Activated naive CD4-positive, alpha-beta T cell treated with anti-CD3 and anti-CD28 coated beads for 36 hours (primary cell): Measurements from ENCODE around the gene PABPN1L. TPM values are rescaled to one million over a fixed set of nuclear protein-coding genes. Genes with fewer than 3 reads are reported as not detected.

Source experiments
- CTCF ChIA-PET: fragments of 350-600 bp; sonication (Branson Sonifier 250); formaldehyde crosslinking; loops from one replicate; lab custom pipeline; 2021; ENCODE audit warnings: antibody characterized with exemption; lab: Charles Lee
- DNase-seq: peaks from one replicate; pipeline ENCODE4 v3.0.0-alpha.2; 2020
- H3K27ac Mint-ChIP-seq: one replicate; pipeline ENCODE4 v1.8.0; 2021; ENCODE audit warnings: mild to moderate bottlenecking, mixed read lengths
- H3K27me3 Mint-ChIP-seq: one replicate; pipeline ENCODE4 v1.8.0; 2021; ENCODE audit warnings: low read depth, mixed read lengths
- H3K36me3 Mint-ChIP-seq: one replicate; pipeline ENCODE4 v1.8.0; 2021; ENCODE audit warnings: low read depth, mixed read lengths
- H3K4me1 Mint-ChIP-seq: one replicate; pipeline ENCODE4 v1.8.0; 2021; ENCODE audit warnings: low read depth, mixed read lengths
- H3K4me3 Mint-ChIP-seq: one replicate; pipeline ENCODE4 v1.8.0; 2021; ENCODE audit warnings: mild to moderate bottlenecking, moderate library complexity, mixed read lengths
- H3K9me3 Mint-ChIP-seq: one replicate; pipeline ENCODE4 v1.8.0; 2021; ENCODE audit warnings: mixed read lengths
- intact Hi-C: fragments of 100-400 bp; cut with micrococcal nuclease; formaldehyde crosslinking; loops from one replicate; pipeline ENCODE4 v1.15.1; 2023
- total RNA-seq, 2 experiments: library from RNA; stranded (reverse); gene quantifications; one replicate each; pipeline ENCODE4 v1.2.3, GENCODE V29; 2021

The PABPN1L gene
- total RNA-seq, 2 experiments from 2014 or later: not detected

DNA sequence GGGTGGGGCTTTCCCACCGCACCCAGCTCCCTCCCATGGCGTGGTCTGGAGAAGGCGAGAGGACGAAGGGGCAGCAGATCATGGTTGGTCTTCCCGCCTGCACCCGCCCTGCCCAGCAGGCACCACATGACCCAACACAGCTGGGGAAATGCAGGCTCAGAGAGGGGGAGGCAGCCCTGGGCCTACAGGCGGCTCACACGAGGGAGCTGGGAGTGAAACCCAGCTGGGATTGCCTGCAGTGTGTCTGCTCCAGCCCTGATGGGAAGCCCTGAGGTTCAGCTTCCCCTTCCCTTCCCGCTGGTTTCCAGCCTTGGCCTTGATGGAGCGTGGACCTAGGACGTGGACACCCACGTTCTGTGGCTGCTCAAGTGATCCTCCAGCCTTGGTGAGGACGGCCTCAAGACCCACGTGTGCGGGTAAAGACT, 20.0 kb upstream of the PABPN1L start:
- Mint-ChIP-seq H3K36me3 (no peaks in the 10 kb centered on the region), H3K4me3 (no peak overlapping the region), H3K4me1 (peaks cover 2% of the 10 kb centered on the region), H3K9me3 (no peaks in the 10 kb centered on the region), H3K27me3 (no peaks in the 10 kb centered on the region), H3K27ac (no peak overlapping the region)
- CTCF ChIA-PET: no interaction called here
- intact Hi-C loops: no loop called here
- no peak for DNase-seq

DNA sequence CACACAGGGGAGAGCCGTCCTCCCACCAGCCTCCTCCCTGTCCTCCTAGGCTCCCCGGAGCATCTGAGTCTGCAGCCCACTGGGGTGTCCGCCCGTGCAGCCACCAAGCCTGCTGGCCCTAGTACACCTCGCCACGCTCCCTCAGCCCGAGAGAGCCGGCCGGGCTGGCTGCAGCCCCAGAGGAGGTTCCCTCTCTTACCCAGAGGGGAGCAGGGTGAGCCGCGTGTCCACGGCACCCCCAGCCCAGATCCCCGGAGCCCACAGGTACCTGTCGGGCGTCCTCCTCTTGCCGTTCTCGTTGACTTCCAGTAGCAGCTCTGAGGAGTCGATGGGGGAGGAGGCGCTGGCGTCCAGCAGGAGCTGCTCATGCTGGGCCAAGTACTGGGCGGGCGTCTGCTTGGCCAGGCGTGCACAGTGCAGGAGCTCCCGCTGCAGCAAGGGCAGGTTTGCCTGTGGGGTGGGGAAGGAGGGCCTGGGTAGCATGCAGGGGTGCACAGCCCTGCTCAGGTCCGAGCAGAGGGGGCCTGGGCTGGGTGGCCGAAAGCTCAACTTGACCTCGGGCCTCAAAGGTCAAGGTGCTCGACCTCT, 19.3 kb upstream of the PABPN1L start:
- no peak for DNase-seq
- H3K9me3 Mint-ChIP-seq: no peaks in the 10 kb centered on the region
- no peaks in the 10 kb centered on the region for H3K36me3 Mint-ChIP-seq
- no peak overlapping the region for H3K4me3 Mint-ChIP-seq
- no peak overlapping the region for H3K27ac Mint-ChIP-seq
- peaks cover 2% of the 10 kb centered on the region for H3K4me1 Mint-ChIP-seq
- no peaks in the 10 kb centered on the region for H3K27me3 Mint-ChIP-seq
- intact Hi-C loops: no loop called here
- CTCF ChIA-PET: no interaction called here

DNA sequence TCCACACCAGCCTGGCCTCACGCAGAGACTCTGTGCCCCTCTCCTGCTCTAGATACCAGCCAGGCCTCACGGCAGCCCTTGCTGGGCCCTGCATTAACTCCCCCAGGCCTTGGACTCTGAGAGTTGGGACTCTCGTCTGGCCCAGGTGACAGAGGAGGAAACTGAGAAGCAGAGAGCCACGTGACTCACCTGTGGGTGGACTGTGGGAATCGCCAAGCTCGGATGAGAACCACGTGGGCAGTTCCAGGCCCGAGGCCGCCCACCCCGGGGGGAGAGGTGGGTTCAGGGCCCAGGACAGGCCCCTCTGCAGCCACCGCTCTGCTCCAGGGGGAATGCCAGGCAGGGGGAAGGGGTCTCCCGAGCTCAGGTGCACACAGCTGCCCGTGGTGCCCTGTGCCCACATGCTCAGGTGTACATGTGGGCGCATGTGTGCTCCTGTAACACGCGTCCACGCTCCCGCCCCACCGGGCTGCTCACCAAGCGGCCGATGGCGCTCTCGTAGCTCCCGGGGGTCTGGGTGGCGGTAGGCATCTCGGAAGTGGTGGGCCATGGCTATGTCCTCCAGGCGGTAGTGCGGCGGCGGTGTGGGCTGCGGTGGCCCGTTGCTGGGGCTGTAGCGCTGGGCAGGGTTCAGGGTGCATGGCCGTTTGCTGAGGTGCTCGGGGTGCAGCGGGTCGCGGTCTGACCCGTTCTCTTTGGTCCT, 18.3 kb upstream of the PABPN1L start:
- intact Hi-C loops: no loop called here
- peaks cover 2% of the 10 kb centered on the region for H3K4me1 Mint-ChIP-seq
- H3K36me3 Mint-ChIP-seq: no peaks in the 10 kb centered on the region
- H3K4me3 Mint-ChIP-seq: no peak overlapping the region
- CTCF ChIA-PET: no interaction called here
- H3K9me3 Mint-ChIP-seq: no peaks in the 10 kb centered on the region
- no peak overlapping the region for H3K27ac Mint-ChIP-seq
- DNase-seq: no peak
- no peaks in the 10 kb centered on the region for H3K27me3 Mint-ChIP-seq

DNA sequence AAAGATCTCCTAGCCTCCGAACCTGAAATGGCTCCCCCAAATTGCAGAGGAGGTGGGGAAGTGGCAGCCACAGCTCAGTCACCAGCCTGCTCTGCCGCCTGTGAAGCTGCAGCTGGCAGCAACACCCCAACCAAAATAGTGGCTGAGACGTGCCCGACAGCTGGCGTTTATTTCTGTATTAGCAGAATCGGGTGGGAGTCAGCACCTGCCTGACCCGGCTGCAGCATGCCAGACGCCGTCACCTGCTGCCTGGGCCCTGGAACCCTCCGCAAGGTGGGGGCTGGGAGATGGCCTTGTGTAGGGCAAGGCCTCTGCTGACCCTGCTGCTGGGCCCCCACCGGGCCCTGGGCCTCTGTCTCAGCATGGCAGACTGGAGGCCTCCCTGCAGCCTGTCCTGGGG, 17.5 kb upstream of the PABPN1L start:
- H3K4me1 Mint-ChIP-seq: peaks cover 2% of the 10 kb centered on the region
- H3K36me3 Mint-ChIP-seq: no peaks in the 10 kb centered on the region
- intact Hi-C loops: no loop called here
- H3K4me3 Mint-ChIP-seq: no peak overlapping the region
- no peak overlapping the region for H3K27ac Mint-ChIP-seq
- CTCF ChIA-PET: no interaction called here
- DNase-seq: no peak
- H3K27me3 Mint-ChIP-seq: no peaks in the 10 kb centered on the region
- H3K9me3 Mint-ChIP-seq: no peaks in the 10 kb centered on the region

DNA sequence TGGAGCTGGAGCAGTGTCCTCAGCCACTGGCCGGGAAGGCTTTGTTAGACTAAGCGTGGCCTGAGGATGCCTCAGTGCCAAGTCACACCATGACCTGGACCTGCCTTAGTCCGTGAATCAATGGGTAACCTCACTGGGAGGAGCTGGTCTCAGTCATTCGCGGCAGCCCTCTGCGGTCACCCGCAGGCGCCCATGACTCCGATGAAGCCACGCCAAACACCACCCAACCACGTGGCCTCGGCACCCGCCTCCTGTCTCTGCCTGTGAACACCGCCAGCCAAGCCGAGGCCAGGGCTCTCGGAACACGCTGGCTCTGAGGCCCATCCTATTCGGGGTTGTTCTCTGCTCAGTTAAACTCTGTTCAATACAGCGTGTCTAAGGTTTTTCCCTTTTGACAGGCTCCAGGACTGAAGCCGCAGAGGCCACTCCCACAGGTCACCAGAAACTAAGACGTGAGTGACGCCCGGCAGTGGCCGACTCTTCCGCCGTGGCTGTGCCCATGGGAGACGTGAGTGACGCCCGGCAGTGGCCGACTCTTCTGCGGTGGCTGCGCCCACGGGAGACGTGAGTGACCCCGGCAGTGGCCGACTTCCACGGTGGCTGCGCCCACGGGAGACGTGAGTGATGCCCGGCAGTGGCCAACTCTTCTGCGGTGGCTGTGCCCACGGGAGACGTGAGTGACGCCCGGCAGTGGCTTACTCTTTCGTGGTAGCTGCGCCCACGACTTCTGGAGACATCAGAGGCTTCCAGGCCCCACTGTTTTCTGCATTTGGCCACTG, 16.8 kb upstream of the PABPN1L start:
- Mint-ChIP-seq H3K36me3 (no peaks in the 10 kb centered on the region), H3K9me3 (no peaks in the 10 kb centered on the region), H3K4me1 (peaks cover 2% of the 10 kb centered on the region), H3K27ac (no peak overlapping the region), H3K4me3 (no peak overlapping the region), H3K27me3 (no peaks in the 10 kb centered on the region)
- intact Hi-C loops: no loop called here
- no peak for DNase-seq
- CTCF ChIA-PET: no interaction called here

DNA sequence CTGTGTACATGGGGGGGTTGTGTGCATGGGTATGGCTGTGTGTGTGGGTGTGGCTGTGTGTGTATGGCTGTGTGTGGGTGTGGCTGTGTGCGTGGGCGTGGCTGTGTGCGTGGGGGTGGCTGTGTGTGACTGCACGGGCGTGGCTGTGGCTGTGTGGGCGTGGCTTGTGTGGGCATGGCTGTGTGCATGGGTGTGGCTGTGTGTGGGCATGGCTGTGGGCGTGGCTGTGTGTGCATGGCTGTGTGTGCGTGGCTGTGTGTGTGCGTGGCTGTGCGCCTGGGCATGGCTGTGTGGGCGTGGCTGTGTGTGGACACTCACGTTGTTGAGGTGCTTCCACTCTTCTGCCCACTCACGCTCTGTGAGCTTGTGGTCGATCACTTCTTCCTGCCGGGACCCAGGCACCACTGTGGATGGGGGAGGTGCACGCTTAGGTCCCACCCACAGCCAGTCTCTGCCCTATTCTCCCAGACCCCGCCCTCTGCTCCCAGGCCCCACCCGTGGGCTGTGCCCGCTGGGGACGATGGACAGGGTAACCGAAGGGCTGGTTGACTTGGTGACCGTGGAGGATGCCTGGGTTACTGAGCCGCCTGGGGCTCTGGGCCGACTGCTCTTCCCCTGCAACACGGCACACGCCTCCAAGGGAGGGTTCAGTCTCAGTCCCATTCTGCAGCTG, 16.0 kb upstream of the PABPN1L start:
- H3K27me3 Mint-ChIP-seq: no peaks in the 10 kb centered on the region
- intact Hi-C loops: no loop called here
- DNase-seq: no peak
- no peaks in the 10 kb centered on the region for H3K9me3 Mint-ChIP-seq
- no peak overlapping the region for H3K4me3 Mint-ChIP-seq
- no peaks in the 10 kb centered on the region for H3K36me3 Mint-ChIP-seq
- peaks cover 2% of the 10 kb centered on the region for H3K4me1 Mint-ChIP-seq
- H3K27ac Mint-ChIP-seq: peak overlapping the region; percentile 41
- CTCF ChIA-PET: no interaction called here

DNA sequence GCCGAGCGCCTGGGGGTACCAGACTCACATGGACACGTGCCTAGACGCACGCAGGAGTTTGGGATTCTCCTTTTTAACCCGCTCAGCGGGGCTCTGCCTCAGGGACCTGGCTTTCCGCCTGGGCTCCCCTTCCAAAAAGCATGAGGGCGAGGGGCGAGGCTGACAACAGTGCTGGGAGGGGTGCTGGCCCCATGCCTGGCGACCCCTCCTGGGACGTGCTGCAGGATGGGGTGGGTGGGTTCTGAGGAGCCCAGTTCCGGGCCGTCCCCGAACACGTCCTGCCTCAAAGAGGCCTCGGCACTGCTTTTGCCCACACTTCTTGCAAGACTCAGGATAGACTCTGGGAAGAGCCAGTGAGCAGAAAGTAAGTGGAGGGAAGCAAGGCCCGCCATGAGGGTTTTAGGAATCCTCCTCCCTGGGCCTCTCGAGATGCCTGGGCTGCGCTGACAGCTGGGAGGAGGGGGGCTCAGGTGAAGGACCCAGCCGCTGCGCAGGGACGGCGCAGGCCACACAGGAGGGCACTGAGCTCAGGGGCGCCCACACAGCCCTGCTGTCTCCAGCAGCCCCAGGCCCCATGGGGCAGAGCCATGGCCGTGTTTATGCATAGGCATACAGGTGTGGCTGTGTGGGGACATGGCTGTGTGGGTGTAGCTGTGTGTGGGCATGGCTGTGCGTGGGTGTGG, 15.4 kb upstream of the PABPN1L start:
- CTCF ChIA-PET: no interaction called here
- peak overlapping the region; percentile 41 for H3K27ac Mint-ChIP-seq
- no peak for DNase-seq
- intact Hi-C loops: no loop called here
- no peaks in the 10 kb centered on the region for H3K27me3 Mint-ChIP-seq
- no peaks in the 10 kb centered on the region for H3K36me3 Mint-ChIP-seq
- H3K4me1 Mint-ChIP-seq: peaks cover 2% of the 10 kb centered on the region
- no peaks in the 10 kb centered on the region for H3K9me3 Mint-ChIP-seq
- no peak overlapping the region for H3K4me3 Mint-ChIP-seq

DNA sequence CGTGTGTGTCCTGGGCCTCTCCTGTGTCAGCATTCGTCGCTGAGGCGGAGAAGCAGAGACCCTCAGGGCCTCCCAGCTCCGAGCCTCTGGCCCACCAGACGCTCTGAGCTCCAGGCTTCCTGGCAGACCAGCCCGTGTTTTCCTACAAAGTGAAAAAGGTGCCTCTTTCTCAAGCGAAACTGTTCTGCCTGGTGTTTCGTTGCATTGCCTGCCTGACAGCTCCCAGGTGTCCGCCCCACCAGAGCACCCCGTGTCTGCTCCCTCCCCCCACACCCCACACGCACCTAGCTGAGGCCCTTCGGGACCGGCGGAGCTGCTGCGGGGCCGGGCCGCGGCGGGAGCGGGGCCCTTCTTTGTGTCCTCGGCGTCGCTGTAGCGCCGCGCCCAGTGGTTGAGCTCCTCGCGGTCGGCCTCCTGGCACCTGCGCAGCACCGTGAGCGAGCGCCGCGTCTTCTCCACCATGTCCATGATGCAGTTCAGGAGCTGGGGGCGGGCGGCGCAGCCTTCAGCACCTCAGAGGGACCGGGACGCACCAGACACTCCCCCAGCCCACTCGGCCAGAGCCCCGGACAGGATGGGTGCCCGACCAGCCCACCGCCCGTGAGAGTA, 14.7 kb upstream of the PABPN1L start:
- no peak for DNase-seq
- no peak overlapping the region for H3K4me3 Mint-ChIP-seq
- H3K36me3 Mint-ChIP-seq: no peaks in the 10 kb centered on the region
- H3K4me1 Mint-ChIP-seq: peaks cover 2% of the 10 kb centered on the region
- CTCF ChIA-PET: interaction anchor here (0.6 kb wide), 1 partner anchor 10 kb away, joined by 4 read pairs; no protein-coding TSS in a partner anchor
- no peaks in the 10 kb centered on the region for H3K9me3 Mint-ChIP-seq
- H3K27me3 Mint-ChIP-seq: no peaks in the 10 kb centered on the region
- no peak overlapping the region for H3K27ac Mint-ChIP-seq
- intact Hi-C loops: no loop called here

DNA sequence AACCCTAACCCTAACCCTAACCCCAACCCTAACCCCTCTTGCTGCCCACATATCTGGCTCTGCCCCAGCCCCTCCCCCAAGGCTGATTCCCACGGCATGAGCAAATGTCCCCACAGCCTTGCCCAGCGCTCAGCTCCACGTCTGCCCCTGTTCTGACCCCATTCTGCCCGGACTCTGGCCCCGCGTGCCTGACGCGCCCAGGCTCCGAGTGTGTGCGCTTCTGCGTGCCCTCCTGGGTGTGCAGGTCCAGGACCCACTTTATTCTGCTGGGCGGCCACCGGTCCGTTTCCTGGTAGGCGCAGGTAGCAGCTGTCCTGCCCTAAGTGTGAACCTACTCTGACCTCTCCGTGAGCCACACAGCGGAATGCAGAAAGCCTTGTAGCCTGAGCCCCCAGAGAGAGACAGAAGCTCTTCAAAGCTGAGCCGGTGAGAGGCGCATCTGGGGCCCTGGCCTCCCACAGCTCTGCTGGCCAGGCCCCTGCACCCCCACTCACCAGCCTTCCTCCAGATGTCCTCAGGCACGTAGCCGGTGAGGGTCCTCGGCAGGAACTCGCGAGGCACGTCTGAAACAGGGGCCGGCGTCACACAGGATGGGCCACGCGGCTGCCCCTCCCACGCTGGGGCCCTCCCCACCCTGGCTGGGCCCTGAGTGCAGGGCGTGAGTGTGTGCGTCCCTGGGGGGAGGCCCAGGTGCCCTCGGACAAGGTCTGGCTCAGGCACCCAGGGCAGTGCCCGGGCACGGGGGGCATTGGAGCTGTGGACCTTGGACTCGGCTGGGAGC, 14.0 kb upstream of the PABPN1L start:
- no peak overlapping the region for H3K27ac Mint-ChIP-seq
- CTCF ChIA-PET: interaction anchor here (0.6 to 1.4 kb wide), 2 partner anchors 9 to 22 kb away, joined by 4 read pairs; no protein-coding TSS in a partner anchor
- H3K36me3 Mint-ChIP-seq: no peaks in the 10 kb centered on the region
- no peak overlapping the region for H3K4me3 Mint-ChIP-seq
- no peak for DNase-seq
- H3K4me1 Mint-ChIP-seq: peaks cover 2% of the 10 kb centered on the region
- no peaks in the 10 kb centered on the region for H3K9me3 Mint-ChIP-seq
- intact Hi-C loops: no loop called here
- no peaks in the 10 kb centered on the region for H3K27me3 Mint-ChIP-seq

DNA sequence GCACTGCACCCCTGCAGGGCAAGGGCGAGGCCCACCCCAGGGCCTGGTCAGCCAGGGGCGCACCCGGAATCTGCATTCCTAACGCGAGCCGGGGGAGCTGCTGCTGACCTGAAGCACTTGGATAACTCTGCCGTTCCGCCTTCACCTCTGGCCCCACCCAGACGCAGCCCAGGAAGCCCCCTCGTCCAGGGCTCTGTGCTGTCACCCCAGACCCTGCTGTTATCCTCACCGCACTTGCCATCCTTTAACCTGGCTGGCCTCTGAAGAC, 13.3 kb upstream of the PABPN1L start:
- no peak for DNase-seq
- H3K36me3 Mint-ChIP-seq: no peaks in the 10 kb centered on the region
- H3K27me3 Mint-ChIP-seq: no peaks in the 10 kb centered on the region
- CTCF ChIA-PET: interaction anchor here (1.4 kb wide), 1 partner anchor 21 kb away, joined by 4 read pairs; no protein-coding TSS in a partner anchor
- H3K4me3 Mint-ChIP-seq: no peak overlapping the region
- H3K27ac Mint-ChIP-seq: no peak overlapping the region
- intact Hi-C loops: no loop called here
- H3K4me1 Mint-ChIP-seq: peaks cover 2% of the 10 kb centered on the region
- H3K9me3 Mint-ChIP-seq: no peaks in the 10 kb centered on the region
